ENCODE results near the gene S100A7A.

- TF ChIP-seq REST (IDR thresholded peaks at IDR 0.05; ENCODE audit: insufficient replicate concordance, low read depth) (no peak), CTCF (IDR thresholded peaks at IDR 0.05; ENCODE audit: insufficient read depth, low read length) (no peak), POLR2AphosphoS5 (IDR thresholded peaks at IDR 0.05; ENCODE audit: low read depth) (no peak)
Observed at GRCh38 chr1:153459655-153460054, 43.3 kb downstream of the S100A7A start.
